GM23248 (cell line): ENCODE measurements around the gene CNGB1. TPM values are rescaled to one million over a fixed set of nuclear protein-coding genes. Genes with fewer than 3 reads are reported as not detected.

Source experiments
- DNase-seq: peaks from one replicate; pipeline ENCODE4 v3.0.0-alpha.2; 2015
- H2AFZ ChIP-seq: fragments of 200-600 bp; sonication (generic); 2 replicates; pipeline ENCODE4 v1.6.1; 2016; ENCODE audit warnings: antibody characterized with exemption
- H3F3A ChIP-seq: fragments of 200-600 bp; sonication (generic); 2 replicates; pipeline ENCODE4 v1.6.1; 2016; ENCODE audit warnings: mild to moderate bottlenecking, antibody characterized with exemption, mixed run types; ENCODE audit not compliant: insufficient read depth
- H3K27ac ChIP-seq: fragments of 200-600 bp; sonication (generic); 2 replicates; pipeline ENCODE4 v1.5.1; 2016; ENCODE audit warnings: mild to moderate bottlenecking
- H3K27me3 ChIP-seq: fragments of 200-600 bp; sonication (generic); replicated peaks from 2 replicates; pipeline ENCODE4 v1.6.1; 2016; ENCODE audit warnings: mild to moderate bottlenecking; ENCODE audit not compliant: insufficient read depth
- H3K36me3 ChIP-seq: fragments of 200-600 bp; sonication (generic); 2 replicates; pipeline ENCODE4 v1.6.1; 2016; ENCODE audit warnings: low read depth, mild to moderate bottlenecking
- H3K4me1 ChIP-seq: fragments of 200-600 bp; sonication (generic); 2 replicates; pipeline ENCODE4 v1.6.1; 2016; ENCODE audit warnings: mild to moderate bottlenecking; ENCODE audit not compliant: insufficient read depth
- H3K4me2 ChIP-seq: fragments of 200-600 bp; sonication (generic); one replicate; pipeline ENCODE4 v1.6.1; 2016; ENCODE audit warnings: mild to moderate bottlenecking; ENCODE audit not compliant: unreplicated experiment
- H3K4me3 ChIP-seq: fragments of 200-600 bp; sonication (generic); 2 replicates; pipeline ENCODE4 v1.5.1; 2016; ENCODE audit warnings: mild to moderate bottlenecking
- H3K79me2 ChIP-seq: fragments of 200-600 bp; sonication (generic); 2 replicates; pipeline ENCODE4 v1.6.1; 2016; ENCODE audit warnings: mild to moderate bottlenecking; ENCODE audit not compliant: insufficient read depth
- H3K9ac ChIP-seq: fragments of 200-600 bp; sonication (generic); 2 replicates; pipeline ENCODE4 v1.6.1; 2016; ENCODE audit warnings: mild to moderate bottlenecking
- H3K9me2 ChIP-seq: fragments of 200-600 bp; sonication (generic); 2 replicates; pipeline ENCODE4 v1.6.1; 2016; ENCODE audit warnings: mixed run types, mild to moderate bottlenecking, moderate library complexity; ENCODE audit not compliant: insufficient read depth
- H3K9me3 ChIP-seq: fragments of 200-600 bp; sonication (generic); one replicate; pipeline ENCODE4 v1.6.1; 2017; ENCODE audit warnings: low read depth
- H4K20me1 ChIP-seq: fragments of 200-600 bp; sonication (generic); 2 replicates; pipeline ENCODE4 v1.6.0; 2016; ENCODE audit not compliant: insufficient read depth
- EZH2 ChIP-seq: fragments of 200-600 bp; sonication (generic); IDR thresholded peaks from 2 replicates; pipeline ENCODE4 v1.6.1; 2018; ENCODE audit warnings: antibody characterized with exemption, mild to moderate bottlenecking; ENCODE audit not compliant: insufficient read depth, poor library complexity, severe bottlenecking
- EZH2phosphoT487 ChIP-seq: fragments of 200-600 bp; sonication (generic); IDR thresholded peaks from 2 replicates; pipeline ENCODE4 v1.6.1; 2018; ENCODE audit warnings: antibody characterized with exemption, moderate library complexity, mild to moderate bottlenecking, low read depth; ENCODE audit not compliant: insufficient read depth
- WGBS, 2 experiments: methylation state at CpG; one replicate each; pipeline ENCODE4 v1.1.6; 2015 to 2017; ENCODE audit warnings: low lambda C conversion rate in 2 of 2, low coverage in 1 of 2; ENCODE audit errors: missing lambda C conversion rate in 2 of 2; 5-methylcytosine and 5-hydroxymethylcytosine counted together
- in situ Hi-C: fragments of 300-500 bp; cut with MboI; formaldehyde crosslinking; loops from 2 replicates; pipeline ENCODE4 v1.15.0; 2020
- polyA plus RNA-seq: library from polyadenylated mRNA; unstranded; fragments of >200 nt; fragmentation: Nextera tagmentation; extraction: Ambion mirVana; gene quantifications from 2 replicates; pipeline ENCODE4 v1.2.1, GENCODE V29; 2016
- total RNA-seq: library from RNA; depleted of rRNA; stranded (reverse); fragments of >200 nt; shearing (Covaris generic); gene quantifications from 2 replicates; pipeline ENCODE4 v1.2.3, GENCODE V29; 2014

CNGB1 gene
- total and polyA plus RNA-seq, 2 experiments from 2014 or later, result not detected

GRCh38 chr16:57845115-57845514 is 125.8 kb downstream of the CNGB1 start:
- no peak overlapping the region for H3K4me3 ChIP-seq
- H3K9me3 ChIP-seq, result no peaks in the 10 kb centered on the region
- H2AFZ ChIP-seq, result no peak overlapping the region
- no peaks in the 10 kb centered on the region for H3F3A ChIP-seq
- H3K27ac ChIP-seq, result no peak overlapping the region
- no peaks in the 10 kb centered on the region for H3K4me1 ChIP-seq
- no peaks in the 10 kb centered on the region; the same call in none of the 2 replicates for H3K27me3 ChIP-seq
- in situ Hi-C loops, result no loop called here
- no peaks in the 10 kb centered on the region for H3K36me3 ChIP-seq
- WGBS, 2 experiments, result 74% methylated on average over 8 of the region's 8 CpGs
- no peaks in the 10 kb centered on the region for H3K79me2 ChIP-seq
- H3K9ac ChIP-seq, result no peak overlapping the region
- no peak for DNase-seq
- no peak overlapping the region for H3K4me2 ChIP-seq
- no peak for TF ChIP-seq EZH2
- no peak for TF ChIP-seq EZH2phosphoT487
- no peaks in the 10 kb centered on the region for H3K9me2 ChIP-seq
- no peaks in the 10 kb centered on the region for H4K20me1 ChIP-seq

GRCh38 chr16:57844416-57845030 is 126.4 kb downstream of the CNGB1 start:
- Histone ChIP-seq H3K36me3 (no peaks in the 10 kb centered on the region), H3K4me1 (no peaks in the 10 kb centered on the region), H3K9ac (no peak overlapping the region), H3K4me3 (no peak overlapping the region), H4K20me1 (no peaks in the 10 kb centered on the region), H3K79me2 (no peaks in the 10 kb centered on the region), H3K9me2 (no peaks in the 10 kb centered on the region), H2AFZ (no peak overlapping the region), H3K27ac (no peak overlapping the region), H3K4me2 (no peak overlapping the region), H3K9me3 (no peaks in the 10 kb centered on the region), H3F3A (no peaks in the 10 kb centered on the region), H3K27me3 (no peaks in the 10 kb centered on the region; the same call in none of the 2 replicates)
- in situ Hi-C loops, result no loop called here
- WGBS, 2 experiments, result 71% methylated on average over 10 of the region's 10 CpGs
- no peak for DNase-seq
- TF ChIP-seq EZH2 (no peak), EZH2phosphoT487 (no peak)

GRCh38 chr16:57843400-57843799 is 127.5 kb downstream of the CNGB1 start:
- no peak for TF ChIP-seq EZH2
- TF ChIP-seq EZH2phosphoT487, result no peak

GRCh38 chr16:57842601-57843000 is 128.3 kb downstream of the CNGB1 start:
- no peaks in the 10 kb centered on the region for H4K20me1 ChIP-seq
- H3K9me2 ChIP-seq, result no peaks in the 10 kb centered on the region
- H3K4me3 ChIP-seq, result no peak overlapping the region
- no peak overlapping the region for H3K4me2 ChIP-seq
- DNase-seq, result no peak
- H3K27me3 ChIP-seq, result no peaks in the 10 kb centered on the region; the same call in none of the 2 replicates
- no peaks in the 10 kb centered on the region for H3K4me1 ChIP-seq
- H2AFZ ChIP-seq, result no peak overlapping the region
- WGBS, 2 experiments, result 74 to 83% methylated on average over 5 of the region's 5 CpGs
- in situ Hi-C loops, result no loop called here
- H3K9ac ChIP-seq, result no peak overlapping the region
- no peaks in the 10 kb centered on the region for H3K9me3 ChIP-seq
- H3K36me3 ChIP-seq, result no peaks in the 10 kb centered on the region
- TF ChIP-seq EZH2 (no peak), EZH2phosphoT487 (no peak)
- H3K27ac ChIP-seq, result no peak overlapping the region
- no peaks in the 10 kb centered on the region for H3F3A ChIP-seq
- no peaks in the 10 kb centered on the region for H3K79me2 ChIP-seq

More at GRCh38 chr16:57843400-57843799, 127.5 kb downstream of the CNGB1 start:
- no peaks in the 10 kb centered on the region for H3K36me3 ChIP-seq
- no peaks in the 10 kb centered on the region for H3K79me2 ChIP-seq
- H3K9me2 ChIP-seq, result no peaks in the 10 kb centered on the region
- H3K27me3 ChIP-seq, result no peaks in the 10 kb centered on the region; the same call in none of the 2 replicates
- no peak overlapping the region for H3K4me3 ChIP-seq
- H3K9me3 ChIP-seq, result no peaks in the 10 kb centered on the region
- H3K4me2 ChIP-seq, result no peak overlapping the region
- H2AFZ ChIP-seq, result no peak overlapping the region
- no peak for DNase-seq
- no peak overlapping the region for H3K27ac ChIP-seq
- H4K20me1 ChIP-seq, result no peaks in the 10 kb centered on the region
- H3K9ac ChIP-seq, result no peak overlapping the region
- WGBS, 2 experiments, result 94 to 100% methylated on average over 1 of the region's 1 CpG
- in situ Hi-C loops, result no loop called here
- H3K4me1 ChIP-seq, result no peaks in the 10 kb centered on the region
- H3F3A ChIP-seq, result no peaks in the 10 kb centered on the region
